Coronary artery (tissue), 2 donors: ENCODE results near the gene GRIN3A.
"Not testable (repeated sequence)": the region's sequence is repeated elsewhere in the genome, so short reads cannot be mapped to it uniquely, and the experiment has no call there.

ENCODE experiments used
- DNase-seq: peaks from one replicate; pipeline ENCODE4 v3.0.0-alpha.2; 2017; ENCODE audit warnings: low spot score
- H3K27ac ChIP-seq, 2 donors: fragments of 200-600 bp; sonication (generic); one replicate each; pipeline ENCODE4 v1.5.1; 2016 to 2019
- H3K4me3 ChIP-seq: fragments of 200-600 bp; sonication (generic); 2 replicates; pipeline ENCODE4 v1.5.1; 2016; ENCODE audit warnings: mild to moderate bottlenecking, moderate library complexity
- CTCF ChIP-seq: fragments of 200-600 bp; sonication (generic); IDR thresholded peaks from one replicate; pipeline ENCODE4 v1.5.1; 2019; ENCODE audit warnings: antibody characterized with exemption

GRIN3A gene

DNA sequence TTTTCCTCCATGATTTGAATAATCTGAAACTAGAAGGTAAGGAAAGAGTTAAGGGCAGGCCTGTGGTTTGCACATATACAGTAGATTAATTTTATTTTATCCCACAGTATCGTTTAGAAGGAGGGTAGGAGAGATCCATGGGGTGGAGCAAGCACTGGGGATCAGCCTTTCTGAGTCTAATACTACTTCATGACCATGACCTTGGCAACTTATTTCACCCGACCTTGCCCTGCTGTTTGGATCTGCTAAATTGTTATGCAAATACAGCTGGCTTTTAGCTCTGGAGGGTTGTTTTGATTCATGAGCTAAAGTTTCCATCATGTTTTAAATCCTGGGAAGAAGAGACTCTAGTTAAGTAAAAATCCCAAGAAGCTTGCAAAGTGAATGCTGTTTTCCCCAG, 864 bp upstream of the GRIN3A start:
- no peak for DNase-seq
- TF ChIP-seq CTCF, result no peak
- H3K4me3 ChIP-seq, result no peak overlapping the region
- no peak overlapping the region for H3K27ac ChIP-seq

DNA sequence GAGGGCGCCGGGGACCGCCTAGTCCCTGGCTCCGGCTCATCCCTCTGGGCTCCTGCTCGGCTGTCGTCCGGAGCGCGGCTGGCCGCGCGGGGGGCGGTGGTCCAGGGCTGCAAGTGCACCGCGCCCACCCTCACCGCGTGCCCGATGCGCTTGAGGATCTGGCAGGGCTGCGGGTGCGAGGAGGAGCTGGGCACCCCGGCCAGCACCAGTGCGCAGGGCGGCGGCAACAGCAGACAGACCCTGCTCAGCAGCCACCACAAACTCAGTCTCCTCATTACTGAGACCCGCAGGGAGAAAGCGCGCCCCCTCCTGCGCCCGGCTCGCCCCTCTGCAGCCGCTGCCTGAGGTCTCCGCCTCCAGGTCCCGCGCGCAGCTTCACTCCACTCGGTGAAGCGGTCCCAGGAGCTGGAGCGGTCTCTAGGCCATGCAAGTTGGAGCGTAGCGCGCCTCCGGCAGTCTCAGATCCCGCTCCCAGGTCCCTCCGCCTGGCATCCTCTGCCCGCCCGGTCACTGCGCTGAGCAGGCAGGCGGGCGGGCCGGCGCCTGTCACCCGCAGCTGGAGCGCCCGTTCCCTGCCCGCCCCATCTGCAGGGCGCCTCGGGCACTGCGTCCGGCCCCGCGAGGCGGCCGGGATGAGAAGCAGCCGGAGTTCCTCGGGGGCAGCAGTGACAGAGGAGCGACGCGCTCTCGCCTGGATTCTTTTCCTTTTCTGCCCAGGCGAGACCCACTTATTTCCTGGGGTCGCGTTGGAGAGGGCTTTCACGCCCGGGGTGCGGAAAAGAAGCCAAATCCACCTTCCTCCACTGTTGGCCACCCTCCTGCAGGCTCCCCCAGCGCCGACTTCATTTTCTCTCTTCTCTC, 512 bp downstream of the GRIN3A start:
- TF ChIP-seq CTCF, result no peak
- no peak for DNase-seq
- no peak overlapping the region for H3K27ac ChIP-seq
- peak overlapping the region; percentile 61 for H3K4me3 ChIP-seq

- no peak for TF ChIP-seq CTCF
- no peak for DNase-seq
Measured at GRCh38 chr9:101737165-101737704, 1.2 kb downstream of the GRIN3A start.

GRCh38 chr9:101736717-101737116, 1.7 kb downstream of the GRIN3A start:
- TF ChIP-seq CTCF, result no peak
- no peak for DNase-seq
- no peak overlapping the region for H3K27ac ChIP-seq
- peak overlapping the region; percentile 61 for H3K4me3 ChIP-seq

More at GRCh38 chr9:101737165-101737704, 1.2 kb downstream of the GRIN3A start:
- H3K4me3 ChIP-seq, result peak overlapping the region; percentile 61
- no peak overlapping the region for H3K27ac ChIP-seq

GRCh38 chr9:101731429-101731828, 7.0 kb downstream of the GRIN3A start:
- Histone ChIP-seq H3K27ac (no peak overlapping the region), H3K4me3 (no peak overlapping the region)
- DNase-seq, result no peak
- no peak for TF ChIP-seq CTCF

GRCh38 chr9:101727612-101728524, 10.6 kb downstream of the GRIN3A start:
- no peak for TF ChIP-seq CTCF
- H3K4me3 ChIP-seq, result no peak overlapping the region
- H3K27ac ChIP-seq, result no peak overlapping the region
- no peak for DNase-seq

GRCh38 chr9:101724271-101724670, 14.2 kb downstream of the GRIN3A start:
- not testable (repeated sequence) for H3K4me3 ChIP-seq, DNase-seq, H3K27ac ChIP-seq
